H9 (cell line): ENCODE data around the gene MYO10. TPM values are rescaled to one million over a fixed set of nuclear protein-coding genes. Genes with fewer than 3 reads are reported as not detected.

Experiments used
- DNase-seq: peaks from one replicate; pipeline ENCODE4 v3.0.0-alpha.2; 2017
- H2AFZ ChIP-seq: one replicate; pipeline ENCODE4 v1.6.1; 2013; ENCODE audit warnings: mild to moderate bottlenecking, low read length, control low read depth, moderate library complexity
- H2AK5ac ChIP-seq: 2 replicates; pipeline ENCODE4 v1.6.1; 2013; ENCODE audit warnings: low read length, control low read depth, mixed read lengths; ENCODE audit not compliant: insufficient read length
- H2BK120ac ChIP-seq: one replicate; pipeline ENCODE4 v1.6.1; 2013; ENCODE audit warnings: low read depth, mild to moderate bottlenecking, low read length, control low read depth, inconsistent platforms; ENCODE audit not compliant: poor library complexity, severe bottlenecking
- H2BK12ac ChIP-seq: 2 replicates; pipeline ENCODE4 v1.6.1; 2013; ENCODE audit warnings: low read length, control low read depth, mixed read lengths, low read depth; ENCODE audit not compliant: insufficient read length
- H2BK15ac ChIP-seq: 2 replicates; pipeline ENCODE4 v1.6.1; 2013; ENCODE audit warnings: low read depth, low read length, control low read depth
- H2BK20ac ChIP-seq: one replicate; pipeline ENCODE4 v1.6.1; 2013; ENCODE audit warnings: low read depth, mild to moderate bottlenecking, low read length, control low read depth, inconsistent platforms; ENCODE audit not compliant: poor library complexity, severe bottlenecking
- H2BK5ac ChIP-seq: 2 replicates; pipeline ENCODE4 v1.6.1; 2013; ENCODE audit warnings: low read length, control low read depth, mixed read lengths; ENCODE audit not compliant: insufficient read length
- H3K14ac ChIP-seq: 2 replicates; pipeline ENCODE4 v1.6.1; 2013; ENCODE audit warnings: low read length, control low read depth; ENCODE audit not compliant: insufficient read depth
- H3K18ac ChIP-seq: 2 replicates; pipeline ENCODE4 v1.6.1; 2013; ENCODE audit warnings: low read depth, mild to moderate bottlenecking, mixed read lengths, low read length, control low read depth; ENCODE audit not compliant: insufficient read length
- H3K23ac ChIP-seq: 2 replicates; pipeline ENCODE4 v1.6.1; 2013; ENCODE audit warnings: low read length, control low read depth, mixed read lengths, low read depth; ENCODE audit not compliant: insufficient read length
- H3K23me2 ChIP-seq: 2 replicates; pipeline ENCODE4 v1.6.1; 2013; ENCODE audit warnings: low read depth, mild to moderate bottlenecking, mixed read lengths, low read length, control low read depth; ENCODE audit not compliant: insufficient read length, poor library complexity, severe bottlenecking
- H3K27ac ChIP-seq: 2 replicates; pipeline ENCODE4 v1.5.1; 2013; ENCODE audit warnings: low read length, control low read depth, mixed read lengths, low read depth; ENCODE audit not compliant: insufficient read length
- H3K27me3 ChIP-seq: 2 replicates; pipeline ENCODE4 v1.6.1; 2013; ENCODE audit warnings: low read length, control low read depth, inconsistent platforms; ENCODE audit not compliant: insufficient read depth
- H3K4ac ChIP-seq: 2 replicates; pipeline ENCODE4 v1.6.1; 2013; ENCODE audit warnings: low read depth, mild to moderate bottlenecking, control low read depth, inconsistent platforms, low read length, moderate library complexity
- H3K4me1 ChIP-seq: 2 replicates; pipeline ENCODE4 v1.6.1; 2013; ENCODE audit warnings: low read length, control low read depth, inconsistent platforms; ENCODE audit not compliant: insufficient read depth
- H3K4me2 ChIP-seq: 2 replicates; pipeline ENCODE4 v1.6.1; 2013; ENCODE audit warnings: low read length, control low read depth, mixed read lengths; ENCODE audit not compliant: insufficient read length, insufficient read depth
- H3K56ac ChIP-seq: 2 replicates; pipeline ENCODE4 v1.6.1; 2013; ENCODE audit warnings: low read depth, mild to moderate bottlenecking, mixed read lengths, low read length, control low read depth; ENCODE audit not compliant: insufficient read length
- H3K79me1 ChIP-seq: 2 replicates; pipeline ENCODE4 v1.6.1; 2013; ENCODE audit warnings: low read depth, mild to moderate bottlenecking, moderate library complexity, low read length, control low read depth, inconsistent platforms; ENCODE audit not compliant: insufficient read depth, poor library complexity, severe bottlenecking
- H3K79me2 ChIP-seq: 2 replicates; pipeline ENCODE4 v1.6.1; 2013; ENCODE audit warnings: low read length, control low read depth, inconsistent platforms; ENCODE audit not compliant: insufficient read depth
- H3K9ac ChIP-seq: 2 replicates; pipeline ENCODE4 v1.6.1; 2013; ENCODE audit warnings: low read length, control low read depth, mixed read lengths; ENCODE audit not compliant: insufficient read length; ENCODE audit errors: extremely low read depth
- H3K9me3 ChIP-seq: one replicate; pipeline ENCODE4 v1.6.1; 2013; ENCODE audit warnings: low read depth, low read length, inconsistent platforms; ENCODE audit not compliant: control insufficient read depth
- H3T11ph ChIP-seq: one replicate; pipeline ENCODE4 v1.6.1; 2013; ENCODE audit warnings: mild to moderate bottlenecking, low read length, control low read depth, inconsistent platforms
- H4K20me1 ChIP-seq: one replicate; pipeline ENCODE4 v1.6.1; 2013; ENCODE audit not compliant: control insufficient read depth, insufficient read length, insufficient read depth
- H4K5ac ChIP-seq: 2 replicates; pipeline ENCODE4 v1.6.1; 2013; ENCODE audit warnings: low read depth, mild to moderate bottlenecking, mixed read lengths, low read length, control low read depth; ENCODE audit not compliant: insufficient read length
- H4K8ac ChIP-seq: replicated peaks from 2 replicates; pipeline ENCODE4 v1.6.1; 2013; ENCODE audit warnings: low read length, control low read depth, mixed read lengths, low read depth; ENCODE audit not compliant: insufficient read length
- H4K91ac ChIP-seq: 2 replicates; pipeline ENCODE4 v1.6.1; 2013; ENCODE audit warnings: low read depth, mild to moderate bottlenecking, moderate library complexity, mixed read lengths, low read length, control low read depth; ENCODE audit not compliant: insufficient read length
- H3K27ac Mint-ChIP-seq, 3 experiments: 2 replicates in 2 of 3; 3 replicates in 1 of 3; pipeline ENCODE4 v1.8.0; 2020 to 2021; ENCODE audit warnings: mixed read lengths in 3 of 3, mild to moderate bottlenecking in 1 of 3, moderate library complexity in 1 of 3
- H3K27me3 Mint-ChIP-seq: 2 replicates; pipeline ENCODE4 v1.8.0; 2021; ENCODE audit warnings: low read depth, mild to moderate bottlenecking, moderate library complexity, mixed read lengths
- H3K36me3 Mint-ChIP-seq, 3 experiments: 2 replicates in 2 of 3; 3 replicates in 1 of 3; pipeline ENCODE4 v1.8.0; 2020 to 2021; ENCODE audit warnings: low read depth in 3 of 3, mixed read lengths in 3 of 3; ENCODE audit not compliant: insufficient read depth in 1 of 3
- H3K4me1 Mint-ChIP-seq, 2 experiments: 2 replicates each; pipeline ENCODE4 v1.8.0; 2020; ENCODE audit warnings: mixed read lengths in 2 of 2
- H3K4me3 Mint-ChIP-seq, 2 experiments: 2 replicates in 1 of 2; 3 replicates in 1 of 2; pipeline ENCODE4 v1.8.0; 2020 to 2021; ENCODE audit warnings: mild to moderate bottlenecking in 2 of 2, mixed read lengths in 2 of 2, moderate library complexity in 1 of 2
- H3K9me3 Mint-ChIP-seq, 2 experiments: 2 replicates in 1 of 2; 3 replicates in 1 of 2; pipeline ENCODE4 v1.8.0; 2020; ENCODE audit warnings: mild to moderate bottlenecking in 2 of 2, mixed read lengths in 2 of 2, moderate library complexity in 1 of 2
- WGBS: extraction: QIAGEN DNeasy Blood & Tissue Kit; methylation state at CpG from one replicate; pipeline ENCODE4 v1.1.7; 2013; ENCODE audit warnings: missing lambda C conversion rate, low lambda C conversion rate, mixed read lengths; ENCODE audit not compliant: insufficient read length; ENCODE audit errors: extremely low coverage; 5-methylcytosine and 5-hydroxymethylcytosine counted together
- total RNA-seq: library from RNA; stranded (reverse); gene quantifications from 2 replicates; pipeline ENCODE4 v1.2.1, GENCODE V29; 2021
- TF ChIP-seq, protein P1 (sequence below): fragments of 200-600 bp; sonication (generic); conservative IDR thresholded peaks from 3 replicates; pipeline ENCODE4 v1.8.0; 2021; ENCODE audit warnings: antibody characterized with exemption, mild to moderate bottlenecking

MYO10 gene
- total RNA-seq, 1 experiment from 2014 or later, result 127 TPM

DNA sequence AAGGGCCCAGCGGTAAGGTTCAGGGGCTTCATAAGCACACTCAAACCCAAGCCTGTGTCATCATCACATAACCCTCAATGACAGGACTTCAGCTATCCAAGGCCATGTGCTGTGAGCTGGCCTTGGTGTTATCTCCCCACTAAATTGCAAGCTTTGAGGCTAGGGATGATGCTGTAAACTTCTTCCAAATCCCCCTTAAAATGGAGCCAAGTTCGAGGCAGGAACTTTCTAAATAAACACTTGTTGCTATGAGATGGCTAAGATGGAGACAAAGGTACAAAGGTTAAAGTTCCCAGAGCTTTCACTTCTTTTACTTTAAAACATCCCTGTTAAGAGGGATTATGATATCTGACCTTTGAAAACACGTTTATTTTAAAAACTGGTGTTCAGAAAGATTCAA is 123.6 kb downstream of the MYO10 start:
- H3K9me3 Mint-ChIP-seq, result no peaks in the 10 kb centered on the region

More for the DNA sequence above, 123.6 kb downstream of the MYO10 start:
- no peak overlapping the region for H4K8ac ChIP-seq
- H3K27ac ChIP-seq, result no peak overlapping the region
- no CpG with 5 or more reads among the region's 3 CpGs for WGBS
- no peak overlapping the region for H3K4me2 ChIP-seq
- no peak overlapping the region for H3K14ac ChIP-seq
- peaks cover 12 to 14% of the 10 kb centered on the region in 2 experiments for H3K4me1 Mint-ChIP-seq
- no peak overlapping the region for H3K27ac Mint-ChIP-seq
- H2AK5ac ChIP-seq, result no peak overlapping the region
- no peak overlapping the region for H4K91ac ChIP-seq
- peaks cover 1% of the 10 kb centered on the region; the same call in 1 of the 2 replicates for H3K4me1 ChIP-seq
- no peak overlapping the region for H2AFZ ChIP-seq
- H3K56ac ChIP-seq, result no peak overlapping the region
- no peak overlapping the region for H3T11ph ChIP-seq
- no peak overlapping the region for H2BK5ac ChIP-seq
- H3K9me3 ChIP-seq, result no peaks in the 10 kb centered on the region
- no peaks in the 10 kb centered on the region for H3K23me2 ChIP-seq
- H3K27me3 Mint-ChIP-seq, result no peaks in the 10 kb centered on the region
- H2BK20ac ChIP-seq, result no peak overlapping the region
- H3K9ac ChIP-seq, result no peak overlapping the region
- no peaks in the 10 kb centered on the region for H3K79me2 ChIP-seq
- H2BK120ac ChIP-seq, result no peak overlapping the region
- H4K5ac ChIP-seq, result no peak overlapping the region
- no peak for DNase-seq
- H3K4me3 Mint-ChIP-seq, result no peak overlapping the region
- H3K27me3 ChIP-seq, result no peaks in the 10 kb centered on the region
- TF ChIP-seq, protein P1, sequence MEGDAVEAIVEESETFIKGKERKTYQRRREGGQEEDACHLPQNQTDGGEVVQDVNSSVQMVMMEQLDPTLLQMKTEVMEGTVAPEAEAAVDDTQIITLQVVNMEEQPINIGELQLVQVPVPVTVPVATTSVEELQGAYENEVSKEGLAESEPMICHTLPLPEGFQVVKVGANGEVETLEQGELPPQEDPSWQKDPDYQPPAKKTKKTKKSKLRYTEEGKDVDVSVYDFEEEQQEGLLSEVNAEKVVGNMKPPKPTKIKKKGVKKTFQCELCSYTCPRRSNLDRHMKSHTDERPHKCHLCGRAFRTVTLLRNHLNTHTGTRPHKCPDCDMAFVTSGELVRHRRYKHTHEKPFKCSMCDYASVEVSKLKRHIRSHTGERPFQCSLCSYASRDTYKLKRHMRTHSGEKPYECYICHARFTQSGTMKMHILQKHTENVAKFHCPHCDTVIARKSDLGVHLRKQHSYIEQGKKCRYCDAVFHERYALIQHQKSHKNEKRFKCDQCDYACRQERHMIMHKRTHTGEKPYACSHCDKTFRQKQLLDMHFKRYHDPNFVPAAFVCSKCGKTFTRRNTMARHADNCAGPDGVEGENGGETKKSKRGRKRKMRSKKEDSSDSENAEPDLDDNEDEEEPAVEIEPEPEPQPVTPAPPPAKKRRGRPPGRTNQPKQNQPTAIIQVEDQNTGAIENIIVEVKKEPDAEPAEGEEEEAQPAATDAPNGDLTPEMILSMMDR, result no peak
- H2BK12ac ChIP-seq, result no peak overlapping the region
- no peak overlapping the region for H3K18ac ChIP-seq
- H4K20me1 ChIP-seq, result no peaks in the 10 kb centered on the region
- peaks cover 0 to 3% (median 0%) of the 10 kb centered on the region in 3 experiments; a peak in 3 of 7 replicates for H3K36me3 Mint-ChIP-seq
- no peak overlapping the region for H3K4ac ChIP-seq
- no peak overlapping the region for H2BK15ac ChIP-seq
- H3K79me1 ChIP-seq, result peaks cover 2% of the 10 kb centered on the region
- no peak overlapping the region for H3K23ac ChIP-seq
